HL-60/S4 treated with retinoic acid at 250 ng/mL for 4 days and 3 days (cell line): ENCODE measurements around the gene RDX.

Source experiments
- in situ Hi-C: fragments of 300-500 bp; cut with MboI; formaldehyde crosslinking; loops from 2 replicates; pipeline ENCODE4 v1.7.0; 2022; ENCODE audit warnings: low sequenced_read_pairs

Gene RDX

DNA sequence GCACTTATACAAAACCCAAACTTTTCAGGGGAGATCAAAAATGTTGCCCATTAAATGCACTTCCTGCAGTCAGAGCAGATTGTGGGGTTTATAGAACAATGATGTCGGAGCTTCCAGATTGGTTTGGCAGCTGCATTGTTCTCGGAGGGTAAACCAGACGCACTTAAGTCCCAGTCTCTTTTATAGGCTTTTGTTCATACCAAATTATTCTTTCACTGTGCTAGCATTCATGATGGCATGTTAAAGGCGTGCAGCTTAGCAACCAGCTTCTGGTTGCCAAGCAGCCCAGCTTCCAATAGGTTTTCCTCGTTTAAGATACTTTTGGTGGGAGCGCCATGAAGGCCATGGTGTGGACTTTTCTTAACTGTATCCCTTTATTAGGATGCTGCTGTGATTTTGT is 162.3 kb downstream of the RDX start:
- in situ Hi-C loops: no loop called here

DNA sequence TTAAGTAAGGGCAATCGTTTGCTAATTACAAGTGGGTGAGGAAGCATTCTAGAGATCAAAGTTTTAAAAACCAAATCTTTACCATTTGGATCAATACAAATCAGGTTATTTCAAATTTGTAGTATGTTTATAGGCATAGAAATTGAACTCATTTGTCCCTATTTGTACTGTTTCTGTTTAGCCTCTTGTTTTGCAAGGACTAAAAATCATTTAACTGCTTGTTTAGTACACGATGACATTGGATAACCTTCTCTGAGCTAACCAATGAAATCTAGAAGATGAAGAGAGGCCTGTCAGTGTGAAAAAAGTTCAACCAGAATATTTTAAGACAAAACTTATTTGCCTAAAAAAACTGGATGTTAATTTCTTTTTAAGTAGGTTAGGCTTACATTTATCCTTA is 163.3 kb downstream of the RDX start:
- in situ Hi-C loops: no loop called here

DNA sequence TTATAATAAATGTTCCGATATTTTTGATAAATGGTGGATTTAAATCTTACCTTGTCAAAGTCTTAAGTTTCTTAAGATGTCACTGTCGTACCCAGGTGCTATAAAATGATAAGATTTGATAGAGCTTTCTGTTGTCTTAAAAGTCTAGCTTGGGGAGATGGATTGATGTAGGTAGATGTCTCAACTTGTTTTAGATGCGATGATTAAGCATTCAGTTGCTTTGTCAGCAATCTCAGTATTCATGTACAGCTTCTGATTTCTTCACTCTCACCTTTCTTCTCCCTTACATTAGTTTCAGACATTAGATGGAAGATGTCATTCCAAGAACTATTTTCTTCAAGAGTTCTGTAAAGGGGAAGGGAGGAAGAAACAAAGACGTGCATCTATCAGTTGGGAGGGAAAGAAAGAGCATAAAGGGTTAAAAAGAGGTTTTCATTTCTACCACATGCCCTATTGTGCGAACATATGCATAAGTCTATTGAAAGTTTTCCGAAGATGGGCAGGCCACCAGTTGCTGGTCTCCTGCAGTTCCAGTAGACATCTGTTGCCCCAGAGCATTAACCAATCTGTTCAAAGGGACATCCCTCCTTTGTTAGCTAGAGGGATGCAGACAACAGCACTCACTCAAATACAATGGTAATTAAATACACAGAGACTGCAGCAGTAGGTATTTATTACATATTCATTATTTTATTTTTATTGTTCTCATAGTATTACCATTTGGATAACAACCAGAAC is 164.9 kb downstream of the RDX start:
- in situ Hi-C loops: no loop called here

DNA sequence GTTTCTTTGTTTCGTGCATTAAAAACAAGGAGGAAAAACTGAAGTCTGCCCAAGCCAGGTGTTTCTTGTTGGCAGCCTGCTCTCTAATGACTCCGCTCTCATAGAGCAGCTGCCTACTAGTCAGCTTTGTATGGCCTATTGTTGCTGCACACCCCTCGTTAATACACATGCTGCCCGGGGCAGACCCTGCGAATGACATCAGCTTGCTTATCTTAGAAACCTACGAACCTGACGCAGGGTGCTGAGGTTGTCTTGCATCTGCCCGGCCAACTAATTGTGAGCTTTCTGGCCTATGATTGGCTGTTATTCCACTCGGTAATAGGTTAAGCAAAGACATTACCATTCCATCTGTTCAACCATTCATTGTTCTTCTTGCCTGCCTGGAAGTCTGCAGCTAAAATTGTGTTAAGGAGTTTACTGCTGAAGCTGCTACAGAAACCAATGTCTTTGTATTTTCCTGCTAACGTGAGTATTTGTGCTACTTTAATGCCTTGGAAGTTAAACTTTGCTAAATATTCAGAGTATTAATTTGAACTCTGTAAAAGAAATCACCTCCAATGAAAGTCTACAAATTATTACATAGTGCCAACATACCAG is 165.7 kb downstream of the RDX start:
- in situ Hi-C loops: no loop called here

DNA sequence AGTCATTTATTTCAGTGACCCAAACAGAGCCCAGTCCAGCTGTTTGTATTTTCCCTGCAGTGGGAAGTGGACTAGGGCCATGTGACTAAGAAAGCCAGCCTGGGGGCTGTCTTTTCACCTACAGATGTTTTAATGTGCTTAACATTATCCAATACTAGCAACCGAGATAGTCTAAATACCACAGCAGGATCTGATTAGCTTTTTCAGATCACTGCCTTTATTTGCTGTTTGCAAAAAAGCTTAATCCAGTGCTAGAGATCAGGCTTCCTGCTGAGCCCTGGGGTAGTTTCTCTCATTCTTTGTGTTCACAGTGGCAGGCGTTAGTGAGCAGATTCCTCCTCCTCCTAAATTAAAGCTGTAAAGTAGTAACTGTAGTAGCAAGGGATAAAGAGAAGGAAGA is 168.3 kb downstream of the RDX start:
- in situ Hi-C loops: no loop called here

DNA sequence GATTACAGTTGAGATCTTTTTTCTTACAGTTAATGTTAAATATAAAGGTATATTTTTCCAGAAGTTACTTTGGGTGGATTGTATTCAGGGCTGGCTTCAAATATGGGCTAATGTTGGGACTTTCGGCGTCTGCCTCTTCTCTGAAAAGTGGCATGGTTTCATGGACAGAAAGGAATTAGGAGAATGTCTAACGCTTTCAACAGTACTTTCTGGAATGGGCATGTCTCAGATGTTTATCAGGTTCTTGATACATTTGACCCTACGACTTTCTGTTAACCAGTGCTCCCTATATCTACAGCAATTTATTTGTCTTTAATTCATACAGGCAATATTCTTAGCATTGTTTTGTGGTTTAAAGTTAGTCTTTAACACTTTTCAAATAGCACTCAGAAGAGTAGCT is 169.5 kb downstream of the RDX start:
- in situ Hi-C loops: no loop called here

DNA sequence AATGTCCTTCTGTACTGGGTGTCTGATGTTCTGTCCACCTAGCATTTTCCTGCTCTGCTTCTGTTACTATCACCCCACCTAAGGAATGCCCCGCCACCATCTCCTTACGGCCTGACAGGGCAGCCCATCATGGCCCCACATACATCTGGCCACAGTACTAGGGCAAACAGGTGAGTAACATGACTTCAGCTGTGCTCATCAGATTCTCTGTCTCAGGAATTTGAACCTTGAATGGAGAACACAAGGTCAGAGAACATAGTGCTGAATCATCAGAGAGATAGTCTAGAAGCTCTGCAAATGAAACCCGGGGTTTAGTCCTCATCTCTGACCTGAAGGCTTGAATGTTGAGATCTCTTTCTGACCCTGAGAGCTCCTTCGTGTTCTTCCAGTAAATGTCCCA is 170.8 kb downstream of the RDX start:
- in situ Hi-C loops: no loop called here
